Tibial nerve (tissue), 4 donors: ENCODE data around the gene KCNK6. TPM values are rescaled to one million over a fixed set of nuclear protein-coding genes. Genes with fewer than 3 reads are reported as not detected.
A peak's percentile ranks its signal among the peaks of the same experiment; 100 is the strongest.

Source experiments
- DNase-seq, 2 donors: peaks; one replicate each; pipeline ENCODE4 v3.0.0-alpha.2; 2019; ENCODE audit warnings: low spot score in 2 of 2
- H3K27ac ChIP-seq, 4 donors: fragments of 200-600 bp; sonication (generic) in 3 of 4; one replicate each; pipeline ENCODE4 v1.5.1; 2017 to 2019; ENCODE audit warnings: mild to moderate bottlenecking in 1 of 4
- H3K27me3 ChIP-seq, 2 donors: fragments of 200-600 bp; sonication (generic) in 1 of 2; one replicate each; pipeline versions ENCODE4 v1.5.1 to v1.6.0; 2017 to 2019
- H3K36me3 ChIP-seq, 3 donors: fragments of 200-600 bp; sonication (generic); one replicate each; pipeline ENCODE4 v1.5.1; 2018 to 2019
- H3K4me1 ChIP-seq, 4 donors: fragments of 200-600 bp; sonication (generic) in 3 of 4; one replicate each; pipeline ENCODE4 v1.5.1; 2017 to 2019
- H3K4me3 ChIP-seq, 4 donors: fragments of 200-600 bp; sonication (generic) in 3 of 4; one replicate each; pipeline ENCODE4 v1.5.1; 2017 to 2019; ENCODE audit warnings: mild to moderate bottlenecking in 1 of 4, moderate library complexity in 1 of 4
- H3K9me3 ChIP-seq, 4 donors: fragments of 200-600 bp; sonication (generic) in 3 of 4; one replicate each; pipeline ENCODE4 v1.5.1; 2017 to 2019
- CTCF ChIP-seq, 5 experiments: fragments of 200-600 bp in 3 of 5; fragments of 450-650 bp in 2 of 5; sonication (generic) in 3 of 5; IDR thresholded peaks; one replicate each; pipeline ENCODE4 v1.5.1; 2016 to 2019; ENCODE audit warnings: antibody characterized with exemption in 5 of 5, mild to moderate bottlenecking in 3 of 5, moderate library complexity in 2 of 5
- EP300 ChIP-seq, 2 donors: sonication (generic); formaldehyde crosslinking; IDR thresholded peaks; one replicate each; pipeline ENCODE4 v1.6.1; 2017; ENCODE audit warnings: antibody characterized with exemption in 2 of 2, mild to moderate bottlenecking in 1 of 2
- POLR2A ChIP-seq, 2 donors: fragments of 450-650 bp; IDR thresholded peaks; one replicate each; pipeline ENCODE4 v1.6.1; 2017; ENCODE audit warnings: antibody characterized with exemption in 2 of 2, mild to moderate bottlenecking in 2 of 2, moderate library complexity in 2 of 2
- WGBS, 2 donors: methylation state at CpG; one replicate each; pipeline ENCODE4 v1.1.5; 2018; 5-methylcytosine and 5-hydroxymethylcytosine counted together
- total RNA-seq, 4 donors: library from RNA; depleted of rRNA; stranded (reverse); fragments of >200 nt; gene quantifications; one replicate each; pipeline ENCODE4 v1.1.0, GENCODE V29; 2016

KCNK6 gene
- total RNA-seq, 4 donors from 2014 or later, result 2.6 to 5.4 (median 3.3) TPM

GRCh38 chr19:38315657-38316476, 3.8 kb upstream of the KCNK6 start, which contains the start of gene YIF1B:
Gene YIF1B (minus strand): TSS chr19:38315947. CDS start chr19:38315917, 30 bp downstream.
- TF ChIP-seq CTCF (IDR thresholded peaks at IDR 0.05) (peak in 1 of 5 experiments; percentile 16), EP300 (IDR thresholded peaks at IDR 0.05) (peak; percentile 56 to 59), POLR2A (IDR thresholded peaks at IDR 0.05) (peak in 1 of 2 donors; percentile 59)
- H3K4me1 ChIP-seq, result peaks cover 0 to 32% (median 14%) of the 10 kb centered on the region in 4 donors
- WGBS, 2 donors, result 0 to 1% methylated on average over 29 to 64 of the region's 64 CpGs
- no peaks in the 10 kb centered on the region for H3K36me3 ChIP-seq
- H3K4me3 ChIP-seq, result peak within 1 kb of the TSS; percentile 48 to 71 (median 55)
- peak; percentile 92 to 96 for DNase-seq
- H3K27me3 ChIP-seq, result peaks cover 0 to 8% of the 10 kb centered on the region in 2 donors
- H3K27ac ChIP-seq, result peak within 1 kb of the TSS; percentile 89 to 95 (median 90)
- no peaks in the 10 kb centered on the region for H3K9me3 ChIP-seq

DNA sequence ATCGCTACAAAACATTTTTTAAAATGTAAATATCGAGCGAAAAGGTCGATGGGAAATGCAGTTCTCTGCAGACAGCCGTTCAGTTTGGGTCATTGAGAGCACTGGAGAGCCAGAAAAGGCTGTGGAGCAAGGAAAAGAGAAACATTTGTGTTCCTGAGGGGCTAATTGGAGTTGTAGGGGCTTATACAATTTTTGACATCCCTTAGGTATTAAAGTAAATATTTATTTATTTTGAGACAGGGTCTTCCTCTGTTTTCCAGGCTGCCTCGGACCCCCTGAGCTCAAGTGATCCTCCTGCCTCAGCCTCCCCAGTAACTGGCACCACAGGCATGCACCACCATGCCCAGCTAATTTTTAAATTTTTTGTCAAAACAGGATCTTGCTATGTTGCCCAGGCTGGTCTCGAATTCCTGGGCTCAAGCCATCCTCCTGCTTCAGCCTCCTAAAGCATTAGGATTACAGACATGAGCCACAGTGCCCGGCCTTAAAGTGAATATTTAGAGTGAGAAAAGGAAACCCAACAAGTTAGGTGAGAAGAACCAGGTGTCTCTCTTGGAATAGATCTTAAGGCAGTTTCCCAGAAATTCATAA, 3.1 kb upstream of the KCNK6 start:
- Histone ChIP-seq H3K36me3 (no peaks in the 10 kb centered on the region), H3K4me1 (peaks cover 0 to 39% (median 15%) of the 10 kb centered on the region in 4 donors), H3K4me3 (peak overlapping the region; percentile 48 to 71 (median 55)), H3K27ac (peak overlapping the region; percentile 89 to 95 (median 90)), H3K9me3 (no peaks in the 10 kb centered on the region), H3K27me3 (peaks cover 0 to 8% of the 10 kb centered on the region in 2 donors)
- no peak for DNase-seq
- no peak for TF ChIP-seq CTCF (IDR thresholded peaks at IDR 0.05)
- TF ChIP-seq POLR2A (IDR thresholded peaks at IDR 0.05), result no peak
- no peak for TF ChIP-seq EP300 (IDR thresholded peaks at IDR 0.05)
- 36% methylated on average over 8 of the region's 8 CpGs for WGBS, 2 donors

GRCh38 chr19:38317104-38317612, 2.5 kb upstream of the KCNK6 start:
- TF ChIP-seq CTCF (IDR thresholded peaks at IDR 0.05) (no peak), EP300 (IDR thresholded peaks at IDR 0.05) (no peak), POLR2A (IDR thresholded peaks at IDR 0.05) (no peak)
- Histone ChIP-seq H3K4me1 (peaks cover 0 to 42% (median 15%) of the 10 kb centered on the region in 4 donors), H3K27me3 (peaks cover 0 to 8% of the 10 kb centered on the region in 2 donors), H3K36me3 (no peaks in the 10 kb centered on the region), H3K27ac (peak overlapping the region in 2 of 4 donors; percentile 89 to 90), H3K4me3 (peak overlapping the region in 1 of 4 donors; percentile 58), H3K9me3 (no peaks in the 10 kb centered on the region)
- no peak for DNase-seq
- 70 to 84% methylated on average over 11 of the region's 11 CpGs for WGBS, 2 donors

- no peak for DNase-seq
- Histone ChIP-seq H3K27ac (no peak overlapping the region), H3K27me3 (peaks cover 0 to 8% of the 10 kb centered on the region in 2 donors), H3K9me3 (no peaks in the 10 kb centered on the region), H3K4me1 (peaks cover 0 to 42% (median 15%) of the 10 kb centered on the region in 4 donors), H3K36me3 (no peaks in the 10 kb centered on the region), H3K4me3 (no peak overlapping the region)
- WGBS, 2 donors, result 46 to 52% methylated on average over 6 of the region's 6 CpGs
- TF ChIP-seq POLR2A (IDR thresholded peaks at IDR 0.05), result no peak
These were observed 985 bp upstream of the KCNK6 start for GRCh38 chr19:38318660-38319059.

DNA sequence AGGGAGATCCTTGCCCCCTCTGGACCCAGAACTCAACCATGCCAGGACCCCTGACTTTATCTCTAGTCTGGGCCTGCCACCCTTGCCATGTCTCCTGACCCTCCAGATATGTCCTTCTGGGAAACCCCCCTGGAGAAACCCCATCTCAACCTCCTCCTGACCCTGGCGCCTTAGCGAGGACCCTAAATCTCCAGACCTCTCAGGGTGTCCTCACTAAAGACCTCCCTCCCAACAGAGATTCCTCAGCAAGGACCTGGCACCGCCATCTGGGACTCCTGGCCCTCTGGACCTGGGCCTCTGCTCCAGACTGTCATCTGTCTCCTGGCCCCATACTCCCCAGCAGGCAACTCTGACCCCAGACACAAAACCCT, 1.3 kb downstream of the KCNK6 start:
- no peak for TF ChIP-seq CTCF (IDR thresholded peaks at IDR 0.05)
- no peak for TF ChIP-seq EP300 (IDR thresholded peaks at IDR 0.05)
- no peak for TF ChIP-seq POLR2A (IDR thresholded peaks at IDR 0.05)
- Histone ChIP-seq H3K9me3 (no peaks in the 10 kb centered on the region), H3K27ac (peak overlapping the region in 2 of 4 donors; percentile 4 to 78), H3K27me3 (peaks cover 0 to 8% of the 10 kb centered on the region in 2 donors), H3K4me1 (peaks cover 0 to 33% (median 13%) of the 10 kb centered on the region in 4 donors), H3K4me3 (peak overlapping the region in 1 of 4 donors; percentile 66), H3K36me3 (peaks cover 0 to 6% (median 0%) of the 10 kb centered on the region in 3 donors)
- DNase-seq, result no peak
- 96 to 100% methylated on average over 3 of the region's 3 CpGs for WGBS, 2 donors
